Activated CD4-positive, alpha-beta memory T cell treated with anti-CD3 and anti-CD28 coated beads, Interleukin-2, amount 10 ng/mL, durations not matched to agents 7 days and 5 days (primary cell): ENCODE data around the gene BRD3OS. TPM values are rescaled to one million over a fixed set of nuclear protein-coding genes. Genes with fewer than 3 reads are reported as not detected.

ENCODE experiments used
- CTCF ChIA-PET: fragments of 350-600 bp; sonication (Branson Sonifier 250); formaldehyde crosslinking; loops from one replicate; lab custom pipeline; 2021; ENCODE audit warnings: antibody characterized with exemption, inconsistent platforms; lab: Charles Lee
- POLR2A ChIA-PET: fragments of 350-600 bp; sonication (Branson Sonifier 250); formaldehyde crosslinking; loops from one replicate; lab custom pipeline; 2021; ENCODE audit warnings: antibody characterized with exemption; lab: Charles Lee
- DNase-seq: peaks from one replicate; pipeline ENCODE4 v3.0.0-alpha.2; 2020
- H3K27ac Mint-ChIP-seq: one replicate; pipeline ENCODE4 v1.8.0; 2021; ENCODE audit warnings: mild to moderate bottlenecking, mixed read lengths
- H3K27me3 Mint-ChIP-seq: one replicate; pipeline ENCODE4 v1.8.0; 2021; ENCODE audit warnings: mixed read lengths
- H3K36me3 Mint-ChIP-seq: one replicate; pipeline ENCODE4 v1.8.0; 2021; ENCODE audit warnings: low read depth, mixed read lengths
- H3K4me1 Mint-ChIP-seq: one replicate; pipeline ENCODE4 v1.8.0; 2021; ENCODE audit warnings: mixed read lengths
- H3K4me3 Mint-ChIP-seq: one replicate; pipeline ENCODE4 v1.8.0; 2021; ENCODE audit warnings: mild to moderate bottlenecking, mixed read lengths
- H3K9me3 Mint-ChIP-seq: one replicate; pipeline ENCODE4 v1.8.0; 2021; ENCODE audit warnings: mixed read lengths
- total RNA-seq, 2 experiments: library from RNA; stranded (reverse); gene quantifications; one replicate each; pipeline ENCODE4 v1.2.3, GENCODE V29; 2021

The BRD3OS gene
- 10 to 100 TPM in 1 of 2 experiments, 1 to 10 TPM in 1; 9.6 to 10.3 TPM for total RNA-seq

GRCh38 chr9:134024828-134025605, at the start of gene BRD3OS:
Gene BRD3OS (plus strand): TSS chr9:134025481. CDS start chr9:134026748, 1,267 bp downstream.
- H3K9me3 Mint-ChIP-seq: no peaks in the 10 kb centered on the region
- peak within 1 kb of the TSS; percentile 22 for H3K27ac Mint-ChIP-seq
- POLR2A ChIA-PET: interaction anchor here (1.1 to 2.7 kb wide), 4 partner anchors 10 to 139 kb away, joined by 3 to 21 read pairs (median 6); no protein-coding TSS in a partner anchor
- H3K27me3 Mint-ChIP-seq: peaks cover 2% of the 10 kb centered on the region
- H3K4me3 Mint-ChIP-seq: peak within 1 kb of the TSS; percentile 78
- no peaks in the 10 kb centered on the region for H3K36me3 Mint-ChIP-seq
- CTCF ChIA-PET: interaction anchor here (0.8 to 1.6 kb wide), 4 partner anchors 31 to 538 kb away, joined by 3 read pairs; partner anchors contain the start of gene WDR5
- DNase-seq: peak; percentile 94
- peaks cover 11% of the 10 kb centered on the region for H3K4me1 Mint-ChIP-seq

- no peaks in the 10 kb centered on the region for H3K36me3 Mint-ChIP-seq
Observed at GRCh38 chr9:133975511-133975910, 49.8 kb upstream of the BRD3OS start.

GRCh38 chr9:133976191-133976861, 49.0 kb upstream of the BRD3OS start:
- Mint-ChIP-seq H3K9me3 (no peaks in the 10 kb centered on the region), H3K27me3 (no peaks in the 10 kb centered on the region), H3K4me3 (no peak overlapping the region), H3K36me3 (no peaks in the 10 kb centered on the region), H3K4me1 (no peaks in the 10 kb centered on the region), H3K27ac (no peak overlapping the region)
- ChIA-PET POLR2A (no interaction called here), CTCF (no interaction called here)
- no peak for DNase-seq

More at GRCh38 chr9:133975511-133975910, 49.8 kb upstream of the BRD3OS start:
- no peaks in the 10 kb centered on the region for H3K9me3 Mint-ChIP-seq
- no peak overlapping the region for H3K4me3 Mint-ChIP-seq
- DNase-seq: no peak
- POLR2A ChIA-PET: interaction anchor here (0.6 kb wide), 1 partner anchor 1263 kb away, joined by 4 read pairs; no protein-coding TSS in a partner anchor
- H3K4me1 Mint-ChIP-seq: no peaks in the 10 kb centered on the region
- H3K27ac Mint-ChIP-seq: no peak overlapping the region
- CTCF ChIA-PET: no interaction called here
- H3K27me3 Mint-ChIP-seq: no peaks in the 10 kb centered on the region

GRCh38 chr9:133976887-133977286, 48.4 kb upstream of the BRD3OS start:
- no peak overlapping the region for H3K27ac Mint-ChIP-seq
- H3K9me3 Mint-ChIP-seq: no peaks in the 10 kb centered on the region
- DNase-seq: no peak
- ChIA-PET CTCF (no interaction called here), POLR2A (no interaction called here)
- no peaks in the 10 kb centered on the region for H3K27me3 Mint-ChIP-seq
- H3K4me1 Mint-ChIP-seq: no peaks in the 10 kb centered on the region
- H3K36me3 Mint-ChIP-seq: no peaks in the 10 kb centered on the region
- no peak overlapping the region for H3K4me3 Mint-ChIP-seq

GRCh38 chr9:133977421-133978201, 47.7 kb upstream of the BRD3OS start:
- no peaks in the 10 kb centered on the region for H3K9me3 Mint-ChIP-seq
- no peak overlapping the region for H3K27ac Mint-ChIP-seq
- no peaks in the 10 kb centered on the region for H3K27me3 Mint-ChIP-seq
- no peaks in the 10 kb centered on the region for H3K4me1 Mint-ChIP-seq
- ChIA-PET CTCF (no interaction called here), POLR2A (no interaction called here)
- no peak overlapping the region for H3K4me3 Mint-ChIP-seq
- no peak for DNase-seq
- H3K36me3 Mint-ChIP-seq: no peaks in the 10 kb centered on the region

GRCh38 chr9:133978226-133978898, 46.9 kb upstream of the BRD3OS start:
- no peaks in the 10 kb centered on the region for H3K27me3 Mint-ChIP-seq
- H3K4me1 Mint-ChIP-seq: no peaks in the 10 kb centered on the region
- no peak overlapping the region for H3K4me3 Mint-ChIP-seq
- H3K9me3 Mint-ChIP-seq: no peaks in the 10 kb centered on the region
- ChIA-PET POLR2A (no interaction called here), CTCF (no interaction called here)
- DNase-seq: no peak
- H3K36me3 Mint-ChIP-seq: no peaks in the 10 kb centered on the region
- H3K27ac Mint-ChIP-seq: no peak overlapping the region

GRCh38 chr9:133978899-133979272, 46.4 kb upstream of the BRD3OS start:
- Mint-ChIP-seq H3K36me3 (no peaks in the 10 kb centered on the region), H3K27me3 (no peaks in the 10 kb centered on the region), H3K4me3 (no peak overlapping the region), H3K27ac (no peak overlapping the region), H3K4me1 (no peaks in the 10 kb centered on the region), H3K9me3 (no peaks in the 10 kb centered on the region)
- DNase-seq: no peak
- ChIA-PET CTCF (interaction anchor here (0.6 kb wide), 1 partner anchor 1239 kb away, joined by 3 read pairs; no protein-coding TSS in a partner anchor), POLR2A (no interaction called here)

GRCh38 chr9:133979273-133979920, 45.9 kb upstream of the BRD3OS start:
- POLR2A ChIA-PET: no interaction called here
- DNase-seq: no peak
- no peaks in the 10 kb centered on the region for H3K9me3 Mint-ChIP-seq
- H3K4me3 Mint-ChIP-seq: no peak overlapping the region
- no peaks in the 10 kb centered on the region for H3K36me3 Mint-ChIP-seq
- no peaks in the 10 kb centered on the region for H3K4me1 Mint-ChIP-seq
- no peak overlapping the region for H3K27ac Mint-ChIP-seq
- CTCF ChIA-PET: interaction anchor here (0.6 kb wide), 1 partner anchor 1240 kb away, joined by 3 read pairs; no protein-coding TSS in a partner anchor
- no peaks in the 10 kb centered on the region for H3K27me3 Mint-ChIP-seq

- no peaks in the 10 kb centered on the region for H3K36me3 Mint-ChIP-seq
- CTCF ChIA-PET: no interaction called here
- no peak overlapping the region for H3K4me3 Mint-ChIP-seq
- POLR2A ChIA-PET: no interaction called here
- no peaks in the 10 kb centered on the region for H3K9me3 Mint-ChIP-seq
- no peak overlapping the region for H3K27ac Mint-ChIP-seq
- no peak for DNase-seq
- no peaks in the 10 kb centered on the region for H3K27me3 Mint-ChIP-seq
- H3K4me1 Mint-ChIP-seq: no peaks in the 10 kb centered on the region
Observed at GRCh38 chr9:133979921-133980863, 45.1 kb upstream of the BRD3OS start.

GRCh38 chr9:133980864-133981588, 44.3 kb upstream of the BRD3OS start:
- no peaks in the 10 kb centered on the region for H3K36me3 Mint-ChIP-seq
- no peaks in the 10 kb centered on the region for H3K9me3 Mint-ChIP-seq
- CTCF ChIA-PET: no interaction called here
- H3K4me1 Mint-ChIP-seq: no peaks in the 10 kb centered on the region
- POLR2A ChIA-PET: no interaction called here
- H3K4me3 Mint-ChIP-seq: no peak overlapping the region
- no peak for DNase-seq
- no peak overlapping the region for H3K27ac Mint-ChIP-seq
- no peaks in the 10 kb centered on the region for H3K27me3 Mint-ChIP-seq

GRCh38 chr9:133981589-133981957, 43.7 kb upstream of the BRD3OS start:
- CTCF ChIA-PET: no interaction called here
- no peak for DNase-seq
- Mint-ChIP-seq H3K4me3 (no peak overlapping the region), H3K27me3 (no peaks in the 10 kb centered on the region), H3K27ac (no peak overlapping the region), H3K9me3 (no peaks in the 10 kb centered on the region), H3K36me3 (no peaks in the 10 kb centered on the region), H3K4me1 (no peaks in the 10 kb centered on the region)
- POLR2A ChIA-PET: no interaction called here
